ENCODE measurements around the gene FBLN2.

Gene FBLN2

GRCh38 chr3:13535526-13535875, 13.4 kb upstream of the FBLN2 start:
- TF ChIP-seq CTCF (IDR thresholded peaks at IDR 0.05) (no peak), ZFX (IDR thresholded peaks at IDR 0.05; ENCODE audit: borderline replicate concordance) (no peak)
- no peak overlapping the region for H3K27ac ChIP-seq

- no peak for TF ChIP-seq CTCF (IDR thresholded peaks at IDR 0.05)
- TF ChIP-seq ZFX (IDR thresholded peaks at IDR 0.05; ENCODE audit: borderline replicate concordance) = no peak
- H3K27ac ChIP-seq = no peak overlapping the region
These were observed 13.0 kb upstream of the FBLN2 start for GRCh38 chr3:13535905-13536304.

GRCh38 chr3:13536432-13536831, 12.5 kb upstream of the FBLN2 start:
- H3K27ac ChIP-seq = no peak overlapping the region
- TF ChIP-seq CTCF (IDR thresholded peaks at IDR 0.05) (no peak), ZFX (IDR thresholded peaks at IDR 0.05; ENCODE audit: borderline replicate concordance) (no peak)

GRCh38 chr3:13536832-13537231, 12.1 kb upstream of the FBLN2 start:
- no peak overlapping the region for H3K27ac ChIP-seq

GRCh38 chr3:13537244-13537908, 11.5 kb upstream of the FBLN2 start:
- TF ChIP-seq ZFX (IDR thresholded peaks at IDR 0.05; ENCODE audit: borderline replicate concordance) = no peak
- no peak for TF ChIP-seq CTCF (IDR thresholded peaks at IDR 0.05)

More at GRCh38 chr3:13536832-13537231, 12.1 kb upstream of the FBLN2 start:
- no peak for TF ChIP-seq ZFX (IDR thresholded peaks at IDR 0.05; ENCODE audit: borderline replicate concordance)
- no peak for TF ChIP-seq CTCF (IDR thresholded peaks at IDR 0.05)

GRCh38 chr3:13537909-13538296, 11.0 kb upstream of the FBLN2 start:
- no peak overlapping the region for H3K27ac ChIP-seq

More at GRCh38 chr3:13537244-13537908, 11.5 kb upstream of the FBLN2 start:
- no peak overlapping the region for H3K27ac ChIP-seq

More at GRCh38 chr3:13537909-13538296, 11.0 kb upstream of the FBLN2 start:
- no peak for TF ChIP-seq CTCF (IDR thresholded peaks at IDR 0.05)
- TF ChIP-seq ZFX (IDR thresholded peaks at IDR 0.05; ENCODE audit: borderline replicate concordance) = no peak

All from 22Rv1 (cell line).